HCT116 (cell line): ENCODE measurements around the gene IL1RN. TPM values are rescaled to one million over a fixed set of nuclear protein-coding genes. Genes with fewer than 3 reads are reported as not detected.
A peak's percentile ranks its signal among the peaks of the same experiment; 100 is the strongest.

Source experiments
- ATAC-seq: fragments of 200-7000 bp; cut with Tn5 transposase; 2 replicates; pipeline ENCODE4 v1.9.1; 2020; ENCODE audit warnings: mild to moderate bottlenecking, moderate library complexity
- BruUV-seq: library from RNA; stranded (reverse); fragments of 400-500 nt; replicated peaks from 2 replicates; lab custom pipeline; 2021; lab: Mats Ljungman, UMichigan
- CTCF ChIA-PET: fragments of 300-600 bp; sonication (Branson Sonifier 250); formaldehyde crosslinking; loops from one replicate; lab custom pipeline; 2021; ENCODE audit warnings: antibody characterized with exemption; lab: Charles Lee
- POLR2A ChIA-PET: fragments of 300-600, 350-600 bp; sonication (Branson Sonifier 250); formaldehyde crosslinking; loops from one replicate; lab custom pipeline; 2021; ENCODE audit warnings: antibody characterized with exemption; lab: Charles Lee
- RAD21 ChIA-PET, 2 experiments: fragments of 300-600 bp; sonication (Branson Sonifier 250); formaldehyde crosslinking; loops; one replicate each; lab custom pipeline; 2023; ENCODE audit warnings: low total read pairs in 2 of 2; ENCODE audit not compliant: uncharacterized antibody in 2 of 2, unreplicated experiment in 2 of 2, low non-redundant PET in 1 of 2; lab: Charles Lee
- DNase-seq: peaks from one replicate; pipeline ENCODE4 v3.0.0-alpha.2; 2010; ENCODE audit warnings: low read depth, low spot score
- H2AFZ ChIP-seq: fragments of 200-600 bp; shearing (Covaris generic), sonication (generic); 2 replicates; pipeline ENCODE4 v1.6.1; 2017; ENCODE audit warnings: low read depth, mixed run types, mixed read lengths, antibody characterized with exemption, low read length; ENCODE audit not compliant: poor library complexity, severe bottlenecking
- H3K27ac ChIP-seq: 2 replicates; pipeline ENCODE4 v1.5.1; 2012; ENCODE audit warnings: low read depth, low read length
- H3K27me3 ChIP-seq: fragments of 200-600 bp; sonication (generic); 2 replicates; pipeline ENCODE4 v1.6.1; 2016; ENCODE audit warnings: mixed run types, low read length, mixed read lengths; ENCODE audit not compliant: insufficient read depth
- H3K36me3 ChIP-seq, 2 experiments: fragments of 200-500 bp in 1 of 2; fragments of 200-600 bp in 1 of 2; sonication (Bioruptor generic) in 1 of 2; sonication (generic) in 1 of 2; 2 replicates each; pipeline versions ENCODE4 v1.5.1 to v1.6.1; 2014 to 2016; ENCODE audit warnings: low read length in 2 of 2, inconsistent platforms in 1 of 2, mixed read lengths in 1 of 2, mixed run types in 1 of 2; ENCODE audit not compliant: insufficient read depth in 2 of 2, control insufficient read depth in 1 of 2
- H3K4me1 ChIP-seq, 2 experiments: fragments of 200-600 bp in 1 of 2; sonication (generic) in 1 of 2; 2 replicates each; pipeline versions ENCODE4 v1.5.1 to v1.6.1; 2012 to 2017; ENCODE audit warnings: low read length in 2 of 2, inconsistent platforms in 1 of 2, mild to moderate bottlenecking in 1 of 2, mixed read lengths in 1 of 2, mixed run types in 1 of 2, moderate library complexity in 1 of 2; ENCODE audit not compliant: insufficient read depth in 2 of 2, control insufficient read depth in 1 of 2
- H3K4me2 ChIP-seq: fragments of 200-600 bp; sonication (generic); 2 replicates; pipeline ENCODE4 v1.6.1; 2017; ENCODE audit warnings: mixed run types, low read length, mixed read lengths
- H3K4me3 ChIP-seq, 2 experiments: fragments of 200-600 bp in 1 of 2; sonication (generic) in 1 of 2; replicated peaks in 1 of 2; 2 replicates each; pipeline ENCODE4 v1.5.1; 2011 to 2016; ENCODE audit warnings: low read length in 2 of 2, control low read depth in 1 of 2, low read depth in 1 of 2, mild to moderate bottlenecking in 1 of 2, mixed read lengths in 1 of 2, mixed run types in 1 of 2
- H3K79me2 ChIP-seq: fragments of 200-600 bp; sonication (generic); 2 replicates; pipeline ENCODE4 v1.6.1; 2017; ENCODE audit warnings: mild to moderate bottlenecking, mixed run types, low read length, moderate library complexity, mixed read lengths; ENCODE audit not compliant: insufficient read depth
- H3K9ac ChIP-seq: fragments of 200-600 bp; sonication (generic); 2 replicates; pipeline ENCODE4 v1.6.1; 2016; ENCODE audit warnings: low read length, mixed read lengths
- H3K9me2 ChIP-seq: fragments of 200-600 bp; sonication (generic), shearing (Covaris generic); 2 replicates; pipeline ENCODE4 v1.6.1; 2017; ENCODE audit warnings: mixed run types, mild to moderate bottlenecking, moderate library complexity; ENCODE audit not compliant: insufficient read depth
- H3K9me3 ChIP-seq, 2 experiments: fragments of 200-500 bp in 1 of 2; fragments of 200-600 bp in 1 of 2; sonication (Bioruptor generic) in 1 of 2; sonication (generic) in 1 of 2; 2 replicates each; pipeline ENCODE4 v1.6.1; 2014 to 2017; ENCODE audit warnings: low read length in 2 of 2, mixed read lengths in 2 of 2, inconsistent platforms in 1 of 2, low read depth in 1 of 2, mild to moderate bottlenecking in 1 of 2, mixed run types in 1 of 2, moderate library complexity in 1 of 2; ENCODE audit not compliant: control insufficient read depth in 1 of 2, insufficient read depth in 1 of 2
- H4K20me1 ChIP-seq: fragments of 200-600 bp; sonication (generic), shearing (Covaris generic); 2 replicates; pipeline ENCODE4 v1.6.1; 2017; ENCODE audit warnings: mixed run types, mild to moderate bottlenecking, moderate library complexity; ENCODE audit not compliant: insufficient read depth
- CTCF ChIP-seq, 3 experiments: fragments of 200-600 bp in 1 of 3; sonication (generic) in 1 of 3; IDR thresholded peaks in 2 of 3; conservative IDR thresholded peaks in 1 of 3; 2 replicates each; pipeline ENCODE4 v1.5.1; 2012 to 2017; ENCODE audit warnings: low read depth in 2 of 3, low read length in 2 of 3, antibody characterized with exemption in 1 of 3, borderline replicate concordance in 1 of 3, control low read depth in 1 of 3, mild to moderate bottlenecking in 1 of 3, mixed read lengths in 1 of 3, mixed run types in 1 of 3, moderate library complexity in 1 of 3; ENCODE audit not compliant: insufficient read depth in 1 of 3
- EGR1 ChIP-seq: IDR thresholded peaks from 2 replicates; pipeline ENCODE4 v1.6.1; 2012; ENCODE audit warnings: low read depth
- ELF1 ChIP-seq: IDR thresholded peaks from 2 replicates; pipeline ENCODE4 v1.6.1; 2012; ENCODE audit warnings: low read depth, borderline replicate concordance
- FOSL1 ChIP-seq: IDR thresholded peaks from 2 replicates; pipeline ENCODE4 v1.6.1; 2012; ENCODE audit warnings: low read depth
- JUND ChIP-seq: IDR thresholded peaks from 2 replicates; pipeline ENCODE4 v1.6.1; 2012
- POLR2A ChIP-seq: IDR thresholded peaks from 2 replicates; pipeline ENCODE4 v1.7.0; 2011; ENCODE audit warnings: borderline replicate concordance; ENCODE audit not compliant: insufficient read depth, insufficient read length; ENCODE audit errors: extremely low read depth
- RAD21 ChIP-seq: IDR thresholded peaks from 2 replicates; pipeline ENCODE4 v1.6.1; 2012; ENCODE audit warnings: low read depth, mild to moderate bottlenecking
- SIN3A ChIP-seq: IDR thresholded peaks from 2 replicates; pipeline ENCODE4 v1.6.1; 2012; ENCODE audit warnings: low read depth
- YY1 ChIP-seq: IDR thresholded peaks from 2 replicates; pipeline ENCODE4 v1.6.1; 2011; ENCODE audit warnings: low read length, low read depth, moderate library complexity, mild to moderate bottlenecking; ENCODE audit not compliant: insufficient replicate concordance; ENCODE audit errors: extremely low read depth
- ZBTB33 ChIP-seq: IDR thresholded peaks from 2 replicates; pipeline ENCODE4 v1.6.1; 2011; ENCODE audit warnings: mild to moderate bottlenecking, low read length, moderate library complexity; ENCODE audit not compliant: insufficient replicate concordance; ENCODE audit errors: extremely low read depth
- ZNF274 ChIP-seq: fragments of 200-500 bp; sonication (Bioruptor generic); IDR thresholded peaks from 2 replicates; pipeline ENCODE4 v1.6.1; 2014; ENCODE audit warnings: mild to moderate bottlenecking, low read depth, low read length, inconsistent platforms
- intact Hi-C: fragments of 100-400 bp; cut with micrococcal nuclease; formaldehyde crosslinking; loops from 2 replicates; pipeline ENCODE4 v1.10.0; 2022
- total RNA-seq: library from RNA; stranded (reverse); gene quantifications from one replicate; pipeline ENCODE4 v1.2.1, GENCODE V29; 2021; ENCODE audit not compliant: unreplicated experiment

IL1RN gene
- total RNA-seq, 1 experiment from 2014 or later: 0.25 TPM

GRCh38 chr2:113079131-113079530, 48.3 kb upstream of the IL1RN start:
- no peak overlapping the region for H2AFZ ChIP-seq
- peak; percentile 26; the same call in 1 of the 2 replicates for ATAC-seq
- peaks cover 12 to 26% of the 10 kb centered on the region in 2 experiments for H3K4me1 ChIP-seq
- H3K27me3 ChIP-seq: no peaks in the 10 kb centered on the region
- H3K36me3 ChIP-seq: no peaks in the 10 kb centered on the region
- intact Hi-C loops: no loop called here
- H3K9ac ChIP-seq: no peak overlapping the region
- ChIA-PET RAD21 (interaction anchor here in 1 of 2 experiments (1.3 to 2.0 kb wide), 2 partner anchors 119 to 125 kb away, joined by 7 to 12 read pairs; no protein-coding TSS in a partner anchor), CTCF (interaction anchor here (0.9 to 3.8 kb wide), 9 partner anchors 55 to 155 kb away, joined by 3 to 62 read pairs (median 8); no protein-coding TSS in a partner anchor), POLR2A (interaction anchor here (3.3 kb wide), 1 partner anchor 120 kb away, joined by 9 read pairs; no protein-coding TSS in a partner anchor)
- H3K27ac ChIP-seq: no peak overlapping the region
- H3K79me2 ChIP-seq: no peaks in the 10 kb centered on the region
- BruUV-seq: no TSS peak
- no peaks in the 10 kb centered on the region for H3K9me3 ChIP-seq
- no peaks in the 10 kb centered on the region for H4K20me1 ChIP-seq
- H3K4me3 ChIP-seq: no peak overlapping the region
- no peak for TF ChIP-seq EGR1
- TF ChIP-seq RAD21: no peak
- no peak for TF ChIP-seq FOSL1
- TF ChIP-seq POLR2A: no peak
- no peak for TF ChIP-seq YY1
- no peak for TF ChIP-seq JUND
- TF ChIP-seq SIN3A: no peak
- no peak for TF ChIP-seq CTCF (IDR thresholded peaks at IDR 0.05 in 2 of 3, conservative IDR thresholded peaks at IDR 0.05 in 1 of 3; ENCODE audit: borderline replicate concordance in 1 of 3, insufficient read depth in 1 of 3, low read depth in 2 of 3, low read length in 2 of 3)
- no peak for TF ChIP-seq ZBTB33
- TF ChIP-seq ELF1: no peak
- TF ChIP-seq ZNF274: no peak
- H3K4me2 ChIP-seq: peak overlapping the region; percentile 48
- DNase-seq: no peak
- no peaks in the 10 kb centered on the region for H3K9me2 ChIP-seq
